ENCODE measurements around the gene CPA5. TPM values are rescaled to one million over a fixed set of nuclear protein-coding genes. Genes with fewer than 3 reads are reported as not detected.

CPA5 gene
- total RNA-seq, 1 experiment from 2014 or later = not detected

- no peak overlapping the region for H2BK20ac ChIP-seq (ENCODE audit: low read depth, low read length, poor library complexity, severe bottlenecking)
- H2AK5ac ChIP-seq (ENCODE audit: insufficient read length, low read length) = no peak overlapping the region
- no peak overlapping the region for H3T11ph ChIP-seq (ENCODE audit: low read length)
- no peak overlapping the region for H3K56ac ChIP-seq (ENCODE audit: insufficient read length, low read depth, low read length)
- H3K27ac Mint-ChIP-seq = no peak overlapping the region
- H2BK15ac ChIP-seq (ENCODE audit: low read depth, low read length) = no peak overlapping the region
- no CpG with 5 or more reads among the region's 13 CpGs for WGBS (ENCODE audit: extremely low coverage, insufficient read length, low lambda C conversion rate)
- peaks cover 2 to 4% (median 2%) of the 10 kb centered on the region in 3 experiments; a peak in 4 of 7 replicates for H3K36me3 Mint-ChIP-seq (ENCODE audit: insufficient read depth in 1 of 3, low read depth in 3 of 3)
- no peak overlapping the region for H3K27ac ChIP-seq (ENCODE audit: insufficient read length, low read depth, low read length)
- H3K4me1 ChIP-seq (ENCODE audit: insufficient read depth, low read length) = no peaks in the 10 kb centered on the region
- DNase-seq = no peak
- H2BK5ac ChIP-seq (ENCODE audit: insufficient read length, low read length) = no peak overlapping the region
- no peak overlapping the region for H3K23ac ChIP-seq (ENCODE audit: insufficient read length, low read depth, low read length)
- TF ChIP-seq CTCF (conservative IDR thresholded peaks at IDR 0.05) = no peak
- H3K27me3 ChIP-seq (ENCODE audit: insufficient read depth, low read length) = no peaks in the 10 kb centered on the region
- H4K8ac ChIP-seq (replicated peaks; ENCODE audit: insufficient read length, low read depth, low read length) = no peak overlapping the region
- H3K9me3 ChIP-seq (ENCODE audit: control insufficient read depth, low read depth, low read length) = no peaks in the 10 kb centered on the region
- H4K20me1 ChIP-seq (ENCODE audit: control insufficient read depth, insufficient read depth, insufficient read length) = no peaks in the 10 kb centered on the region
- no peaks in the 10 kb centered on the region for H3K79me2 ChIP-seq (ENCODE audit: insufficient read depth, low read length)
- H3K9me3 Mint-ChIP-seq = peaks cover 0 to 6% of the 10 kb centered on the region in 2 experiments; a peak in 3 of 5 replicates
- H3K79me1 ChIP-seq (ENCODE audit: insufficient read depth, low read depth, low read length, poor library complexity, severe bottlenecking) = no peaks in the 10 kb centered on the region
- H2BK120ac ChIP-seq (ENCODE audit: low read depth, low read length, poor library complexity, severe bottlenecking) = no peak overlapping the region
- no peak overlapping the region for H3K9ac ChIP-seq (ENCODE audit: extremely low read depth, insufficient read length, low read length)
- H3K18ac ChIP-seq (ENCODE audit: insufficient read length, low read depth, low read length) = no peak overlapping the region
- peaks cover 4 to 7% of the 10 kb centered on the region in 2 experiments; a peak in 3 of 4 replicates for H3K4me1 Mint-ChIP-seq
- no peaks in the 10 kb centered on the region for H3K23me2 ChIP-seq (ENCODE audit: insufficient read length, low read depth, low read length, poor library complexity, severe bottlenecking)
- no peak overlapping the region; the same call in 1 of the 2 replicates for H3K14ac ChIP-seq (ENCODE audit: insufficient read depth, low read length)
- no peak overlapping the region for H2BK12ac ChIP-seq (ENCODE audit: insufficient read length, low read depth, low read length)
- H3K4me3 Mint-ChIP-seq = no peak overlapping the region
- no peak overlapping the region for H4K91ac ChIP-seq (ENCODE audit: insufficient read length, low read depth, low read length)
- no peak overlapping the region for H4K5ac ChIP-seq (ENCODE audit: insufficient read length, low read depth, low read length)
- H3K4me2 ChIP-seq (ENCODE audit: insufficient read depth, insufficient read length, low read length) = no peak overlapping the region
- no peak overlapping the region for H2AFZ ChIP-seq (ENCODE audit: low read length)
- H3K27me3 Mint-ChIP-seq (ENCODE audit: low read depth) = peaks cover 6% of the 10 kb centered on the region
- no peak overlapping the region for H3K4ac ChIP-seq (ENCODE audit: low read depth, low read length)
These were observed 40.4 kb downstream of the CPA5 start for GRCh38 chr7:130384841-130385599.
